ENCODE measurements around the gene TFB2M. TPM values are rescaled to one million over a fixed set of nuclear protein-coding genes. Genes with fewer than 3 reads are reported as not detected.
"Not testable (repeated sequence)": the region's sequence is repeated elsewhere in the genome, so short reads cannot be mapped to it uniquely, and the experiment has no call there.

Gene TFB2M
- total RNA-seq, 1 donor from 2014 or later: 11.6 TPM

- Mint-ChIP-seq H3K4me1 (ENCODE audit: low read depth) (no peaks in the 10 kb centered on the region), H3K27ac (no peak overlapping the region), H3K9me3 (ENCODE audit: low read depth) (peaks cover 9% of the 10 kb centered on the region), H3K4me3 (ENCODE audit: low read depth) (no peak overlapping the region), H3K36me3 (ENCODE audit: insufficient read depth) (peaks cover 22% of the 10 kb centered on the region), H3K27me3 (no peaks in the 10 kb centered on the region)
- no peak for DNase-seq (ENCODE audit: low spot score, unreplicated experiment)
- no peak for TF ChIP-seq CTCF (IDR thresholded peaks at IDR 0.05; ENCODE audit: unreplicated experiment)
These were observed 25.0 kb upstream of the TFB2M start for GRCh38 chr1:246591047-246591446.

GRCh38 chr1:246589919-246590318 lies 23.9 kb upstream of the TFB2M start:
- peaks cover 20% of the 10 kb centered on the region for H3K36me3 Mint-ChIP-seq (ENCODE audit: insufficient read depth)
- not testable (repeated sequence) for H3K9me3 Mint-ChIP-seq (ENCODE audit: low read depth); H3K27ac Mint-ChIP-seq; H3K4me1 Mint-ChIP-seq (ENCODE audit: low read depth); H3K4me3 Mint-ChIP-seq (ENCODE audit: low read depth); H3K27me3 Mint-ChIP-seq; DNase-seq (ENCODE audit: low spot score, unreplicated experiment)

- Mint-ChIP-seq H3K9me3 (ENCODE audit: low read depth) (peaks cover 9% of the 10 kb centered on the region), H3K4me3 (ENCODE audit: low read depth) (no peak overlapping the region)
- no peak for TF ChIP-seq CTCF (IDR thresholded peaks at IDR 0.05; ENCODE audit: unreplicated experiment)
These were observed 22.2 kb upstream of the TFB2M start for GRCh38 chr1:246588159-246588721.

GRCh38 chr1:246587606-246588005 lies 21.5 kb upstream of the TFB2M start:
- H3K4me1 Mint-ChIP-seq (ENCODE audit: low read depth): peaks cover 26% of the 10 kb centered on the region
- TF ChIP-seq CTCF (IDR thresholded peaks at IDR 0.05; ENCODE audit: unreplicated experiment): no peak
- peaks cover 19% of the 10 kb centered on the region for H3K36me3 Mint-ChIP-seq (ENCODE audit: insufficient read depth)
- DNase-seq (ENCODE audit: low spot score, unreplicated experiment): no peak
- no peaks in the 10 kb centered on the region for H3K27me3 Mint-ChIP-seq
- peaks cover 9% of the 10 kb centered on the region for H3K9me3 Mint-ChIP-seq (ENCODE audit: low read depth)
- no peak overlapping the region for H3K27ac Mint-ChIP-seq
- H3K4me3 Mint-ChIP-seq (ENCODE audit: low read depth): no peak overlapping the region

More at GRCh38 chr1:246588159-246588721, 22.2 kb upstream of the TFB2M start:
- Mint-ChIP-seq H3K27me3 (no peaks in the 10 kb centered on the region), H3K4me1 (ENCODE audit: low read depth) (peaks cover 20% of the 10 kb centered on the region), H3K36me3 (ENCODE audit: insufficient read depth) (peaks cover 19% of the 10 kb centered on the region), H3K27ac (no peak overlapping the region)
- no peak for DNase-seq (ENCODE audit: low spot score, unreplicated experiment)

GRCh38 chr1:246587032-246587431 lies 21.0 kb upstream of the TFB2M start:
- Mint-ChIP-seq H3K4me3 (ENCODE audit: low read depth) (no peak overlapping the region), H3K27me3 (no peaks in the 10 kb centered on the region), H3K36me3 (ENCODE audit: insufficient read depth) (peaks cover 19% of the 10 kb centered on the region), H3K9me3 (ENCODE audit: low read depth) (peaks cover 9% of the 10 kb centered on the region), H3K27ac (no peak overlapping the region), H3K4me1 (ENCODE audit: low read depth) (peaks cover 32% of the 10 kb centered on the region)
- no peak for TF ChIP-seq CTCF (IDR thresholded peaks at IDR 0.05; ENCODE audit: unreplicated experiment)
- no peak for DNase-seq (ENCODE audit: low spot score, unreplicated experiment)

- Mint-ChIP-seq H3K9me3 (ENCODE audit: low read depth) (no peaks in the 10 kb centered on the region), H3K36me3 (ENCODE audit: insufficient read depth) (no peaks in the 10 kb centered on the region), H3K27me3 (no peaks in the 10 kb centered on the region), H3K4me3 (ENCODE audit: low read depth) (peak overlapping the region; percentile 20), H3K4me1 (ENCODE audit: low read depth) (peaks cover 37% of the 10 kb centered on the region), H3K27ac (peak overlapping the region; percentile 93)
- TF ChIP-seq CTCF (IDR thresholded peaks at IDR 0.05; ENCODE audit: unreplicated experiment): no peak
- DNase-seq (ENCODE audit: low spot score, unreplicated experiment): no peak
These were observed 17.6 kb upstream of the TFB2M start for GRCh38 chr1:246583448-246584185.
